ENCODE results near the gene PYDC2.
A peak's percentile ranks its signal among the peaks of the same experiment; 100 is the strongest.

GRCh38 chr3:191473661-191474198, 12.8 kb downstream of the PYDC2 start:
- TF ChIP-seq POLR2A (IDR thresholded peaks at IDR 0.05) (no peak), POLR2AphosphoS5 (IDR thresholded peaks at IDR 0.05) (peak; percentile 51)
- TF ChIP-seq, protein P1, sequence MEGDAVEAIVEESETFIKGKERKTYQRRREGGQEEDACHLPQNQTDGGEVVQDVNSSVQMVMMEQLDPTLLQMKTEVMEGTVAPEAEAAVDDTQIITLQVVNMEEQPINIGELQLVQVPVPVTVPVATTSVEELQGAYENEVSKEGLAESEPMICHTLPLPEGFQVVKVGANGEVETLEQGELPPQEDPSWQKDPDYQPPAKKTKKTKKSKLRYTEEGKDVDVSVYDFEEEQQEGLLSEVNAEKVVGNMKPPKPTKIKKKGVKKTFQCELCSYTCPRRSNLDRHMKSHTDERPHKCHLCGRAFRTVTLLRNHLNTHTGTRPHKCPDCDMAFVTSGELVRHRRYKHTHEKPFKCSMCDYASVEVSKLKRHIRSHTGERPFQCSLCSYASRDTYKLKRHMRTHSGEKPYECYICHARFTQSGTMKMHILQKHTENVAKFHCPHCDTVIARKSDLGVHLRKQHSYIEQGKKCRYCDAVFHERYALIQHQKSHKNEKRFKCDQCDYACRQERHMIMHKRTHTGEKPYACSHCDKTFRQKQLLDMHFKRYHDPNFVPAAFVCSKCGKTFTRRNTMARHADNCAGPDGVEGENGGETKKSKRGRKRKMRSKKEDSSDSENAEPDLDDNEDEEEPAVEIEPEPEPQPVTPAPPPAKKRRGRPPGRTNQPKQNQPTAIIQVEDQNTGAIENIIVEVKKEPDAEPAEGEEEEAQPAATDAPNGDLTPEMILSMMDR (IDR thresholded peaks at IDR 0.05): no peak
